Forelimb muscle (tissue), 1 donor: ENCODE results near the gene RBPMS2. TPM values are rescaled to one million over a fixed set of nuclear protein-coding genes. Genes with fewer than 3 reads are reported as not detected.
A peak's percentile ranks its signal among the peaks of the same experiment; 100 is the strongest.

Experiments used
- DNase-seq: peaks from one replicate; pipeline ENCODE4 v3.0.0-alpha.2; 2013; ENCODE audit warnings: low read depth
- polyA plus RNA-seq: library from polyadenylated mRNA; unstranded; fragments of 120-200 nt; gene quantifications from one replicate; pipeline ENCODE4 v1.2.1, GENCODE V29; 2013; ENCODE audit not compliant: insufficient read length

Gene RBPMS2
- polyA plus RNA-seq, 1 donor, result 4.1 TPM

DNA sequence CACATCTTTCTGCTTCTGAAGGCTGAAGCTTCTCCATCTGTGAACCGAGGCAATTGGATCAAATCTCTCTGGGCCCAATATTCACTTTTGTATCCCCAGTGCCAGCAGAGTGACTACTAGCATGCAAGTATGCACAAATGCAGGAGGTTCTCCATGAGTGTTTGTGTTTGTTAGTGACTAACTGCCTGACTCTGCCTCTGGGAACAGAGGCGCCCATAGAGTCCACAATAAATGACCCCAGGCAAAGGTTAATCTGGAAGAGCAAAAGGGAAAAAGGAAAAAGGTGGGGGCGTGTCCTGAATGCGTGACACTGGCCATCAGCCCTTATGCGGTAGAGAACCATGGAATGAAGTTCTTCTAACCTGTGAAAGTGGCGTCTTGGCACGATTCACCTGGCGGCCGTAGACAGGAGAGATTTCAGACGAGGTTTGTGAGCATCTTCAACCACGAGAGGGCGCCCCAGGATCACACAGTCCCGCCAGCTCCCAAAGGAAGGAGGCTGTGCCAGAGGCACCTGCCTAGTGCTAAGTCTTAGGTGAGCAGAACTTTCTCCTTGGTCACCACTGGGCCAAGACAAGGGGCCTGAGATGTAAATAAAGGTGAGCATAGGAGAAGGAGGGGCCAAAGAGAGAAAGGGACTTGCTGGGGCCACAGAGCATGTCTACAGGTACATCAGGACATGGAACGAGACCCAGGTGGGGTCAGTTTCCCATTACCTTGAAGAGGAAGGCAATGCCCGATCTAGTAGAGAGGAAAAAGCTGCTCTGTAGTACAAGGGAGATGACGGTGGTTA lies 44.2 kb downstream of the RBPMS2 start:
- no peak for DNase-seq

DNA sequence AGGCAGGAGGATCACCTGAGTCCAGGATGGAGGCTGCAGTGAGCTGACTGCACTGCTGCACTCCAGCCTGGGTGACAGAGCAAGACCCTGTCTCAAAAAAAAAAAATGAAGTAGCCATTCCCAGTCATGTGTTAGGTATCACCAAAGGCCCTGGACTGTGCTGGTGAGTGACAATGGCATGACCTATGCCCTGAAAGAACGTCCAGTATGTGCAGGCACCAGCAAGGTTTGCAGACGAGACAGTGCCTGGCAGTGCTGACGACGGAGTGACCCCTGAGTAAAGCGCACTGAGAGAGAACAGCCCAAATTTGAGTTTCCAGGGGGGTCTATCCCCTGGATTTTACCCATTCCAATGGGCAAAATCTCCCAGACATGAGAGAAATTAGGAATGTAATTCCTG lies 45.2 kb downstream of the RBPMS2 start:
- no peak for DNase-seq

DNA sequence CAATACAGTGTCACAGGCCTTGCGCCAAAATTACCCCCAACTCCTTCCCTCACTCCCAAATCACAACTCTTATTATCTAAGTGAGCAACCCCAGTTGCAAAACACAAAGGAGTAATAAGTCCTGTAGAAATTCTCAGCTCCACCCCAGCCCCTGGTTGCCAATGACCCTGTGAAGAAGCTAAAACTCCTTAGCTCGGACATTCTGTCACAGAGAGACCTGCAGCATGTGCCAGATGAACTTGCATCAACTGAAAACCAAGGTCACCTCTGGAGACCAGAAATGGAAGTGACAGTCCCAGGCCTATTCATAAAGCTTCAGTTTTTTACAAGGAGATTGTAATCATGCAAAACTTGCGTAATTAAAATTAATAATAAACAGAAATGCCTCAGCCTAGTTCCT lies 55.2 kb downstream of the RBPMS2 start:
- DNase-seq, result no peak

DNA sequence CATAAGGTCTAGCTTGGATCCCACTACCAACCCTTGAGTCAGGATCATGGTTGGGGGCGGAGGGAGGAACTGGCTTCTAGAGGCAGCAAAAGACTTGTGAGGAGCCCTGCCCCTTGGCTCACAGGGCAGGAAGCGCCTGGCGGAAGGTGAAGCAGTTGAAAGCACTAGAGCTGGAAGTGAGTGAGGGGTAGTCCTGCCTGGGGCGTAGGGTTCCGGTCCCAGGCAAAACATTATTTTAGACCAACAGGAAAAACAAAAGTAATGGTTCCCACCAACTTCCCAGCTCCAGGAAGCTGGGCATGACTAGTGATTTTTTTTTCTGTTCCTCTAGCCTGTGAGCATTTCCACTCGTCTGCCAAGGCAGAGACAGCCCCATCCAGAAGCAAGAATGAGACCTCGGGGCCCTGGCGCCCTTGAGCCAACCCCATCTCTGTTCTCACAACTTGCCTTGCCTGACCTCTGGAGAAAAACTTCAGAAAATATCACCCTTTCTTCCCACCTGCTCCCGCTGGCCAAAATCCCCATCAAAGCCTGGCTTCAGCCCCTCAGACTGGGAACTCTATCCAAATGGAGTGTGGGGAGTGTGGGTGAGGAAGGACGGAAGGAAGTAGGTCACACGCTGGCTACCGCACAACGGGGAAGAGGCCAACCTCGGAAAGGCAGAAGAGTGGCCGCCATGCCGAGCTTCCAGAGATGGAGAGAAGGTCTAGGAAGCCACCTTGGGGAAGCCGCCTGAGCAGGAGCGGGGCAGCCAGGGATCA lies 57.5 kb downstream of the RBPMS2 start:
- no peak for DNase-seq

DNA sequence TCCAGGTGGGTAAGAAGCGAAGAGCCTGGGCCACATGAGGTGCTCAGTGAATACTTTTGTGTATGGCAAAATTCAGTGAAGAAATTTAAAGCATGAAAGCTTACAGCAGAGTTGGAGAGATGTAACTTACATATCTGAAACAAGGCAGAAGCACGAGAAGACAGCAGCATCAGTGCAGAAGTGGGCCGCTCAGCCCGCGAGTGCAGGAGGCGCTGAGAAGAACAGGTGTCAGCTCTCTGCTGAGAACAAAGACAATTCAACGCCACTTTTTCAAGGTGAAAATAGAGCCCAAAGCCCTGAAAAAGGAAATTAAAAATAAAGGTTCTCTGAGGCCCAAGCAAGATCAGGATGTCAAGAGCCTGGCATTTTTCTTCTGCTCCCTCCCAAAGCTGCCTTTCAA lies 58.3 kb downstream of the RBPMS2 start:
- DNase-seq, result no peak

DNA sequence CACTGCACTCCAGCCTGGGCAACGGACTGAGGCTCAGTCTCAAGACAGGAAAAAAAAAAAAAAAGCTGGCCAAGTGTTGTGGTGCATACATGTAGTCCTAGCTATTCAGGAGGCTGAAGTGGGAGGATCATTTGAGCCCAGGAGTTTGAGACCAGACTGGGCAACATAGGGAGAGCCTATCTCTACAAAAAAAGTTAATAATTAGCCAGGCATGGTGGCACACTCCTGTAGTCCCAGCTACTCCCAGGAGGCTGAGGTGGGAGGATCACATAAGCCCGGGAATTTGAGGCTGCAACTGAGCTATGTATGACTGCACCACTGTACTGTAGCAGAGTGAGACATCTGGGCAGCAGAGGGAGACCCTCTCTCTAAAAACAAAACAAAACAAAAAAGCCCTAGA lies 58.9 kb downstream of the RBPMS2 start:
- DNase-seq, result no peak

DNA sequence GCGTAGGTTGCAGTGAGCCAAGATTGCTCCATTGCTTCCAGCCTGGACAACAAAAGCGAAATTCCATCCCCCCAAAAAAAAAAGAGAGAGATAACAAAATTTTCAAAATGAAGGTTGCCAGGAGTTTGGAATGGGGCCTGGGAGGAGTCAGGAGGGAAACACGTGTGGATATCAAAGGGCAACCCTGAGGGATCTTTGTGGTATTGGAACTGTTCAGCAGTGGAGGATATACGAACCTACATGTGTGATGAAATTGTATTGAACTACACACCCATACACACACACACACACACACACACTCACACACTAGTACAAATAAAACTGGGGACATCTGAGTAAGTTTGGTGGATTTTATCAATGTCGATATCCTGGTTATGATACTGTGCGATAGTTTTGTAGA lies 61.8 kb downstream of the RBPMS2 start:
- no peak for DNase-seq

DNA sequence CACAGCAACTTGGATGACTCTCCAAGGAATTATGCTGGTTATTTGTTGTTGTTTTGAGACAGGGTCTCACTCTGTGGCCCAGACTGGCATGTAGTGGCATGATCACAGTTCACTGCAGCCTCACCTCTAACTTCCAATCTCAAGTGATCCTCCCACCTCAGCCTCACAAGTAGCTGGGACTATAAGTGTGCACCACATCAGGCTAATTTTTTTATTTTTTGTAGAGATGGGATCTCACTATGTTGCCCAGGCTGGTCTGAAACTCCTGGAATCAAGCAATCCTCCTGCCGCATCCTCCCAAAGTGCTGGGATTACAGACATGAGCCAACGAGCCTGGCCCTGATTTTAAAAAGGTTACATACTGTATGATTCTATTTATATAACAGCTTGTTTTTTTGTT lies 63.0 kb downstream of the RBPMS2 start:
- DNase-seq, result no peak

DNA sequence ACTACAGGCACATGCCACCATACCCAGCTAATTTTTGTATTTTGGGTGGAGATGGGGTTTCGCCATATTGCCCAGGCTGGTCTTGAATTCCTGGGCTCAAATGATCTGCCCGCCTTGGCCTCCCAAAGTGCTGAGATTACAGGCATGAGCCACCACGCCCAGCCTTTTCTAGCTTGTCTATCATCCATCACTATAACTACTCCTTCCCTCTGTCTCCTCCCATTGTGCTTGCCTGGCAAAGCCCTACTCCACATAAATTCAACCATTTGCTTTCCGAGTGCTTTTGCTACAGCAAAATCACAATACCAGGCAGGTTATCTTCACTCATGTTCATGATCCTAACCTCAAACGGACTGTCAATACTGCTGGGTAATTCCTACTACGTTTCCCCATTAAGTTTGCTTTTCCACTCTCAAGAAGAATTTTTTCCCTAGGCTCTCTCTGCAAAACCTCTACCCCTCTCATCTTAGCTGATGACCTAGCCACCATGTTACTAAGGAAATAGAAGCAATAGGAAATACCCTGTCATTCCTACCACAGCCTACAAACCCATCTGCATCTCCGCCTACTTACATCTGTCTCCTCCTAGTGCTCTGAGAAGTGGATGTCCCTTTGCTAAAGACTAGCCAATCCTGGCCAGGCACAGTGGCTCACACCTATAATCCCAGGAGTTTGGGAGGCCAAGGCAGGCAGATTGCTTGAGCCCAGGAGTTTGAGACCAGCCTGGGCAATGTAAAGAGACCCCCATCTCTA lies 64.5 kb downstream of the RBPMS2 start:
- DNase-seq, result no peak

DNA sequence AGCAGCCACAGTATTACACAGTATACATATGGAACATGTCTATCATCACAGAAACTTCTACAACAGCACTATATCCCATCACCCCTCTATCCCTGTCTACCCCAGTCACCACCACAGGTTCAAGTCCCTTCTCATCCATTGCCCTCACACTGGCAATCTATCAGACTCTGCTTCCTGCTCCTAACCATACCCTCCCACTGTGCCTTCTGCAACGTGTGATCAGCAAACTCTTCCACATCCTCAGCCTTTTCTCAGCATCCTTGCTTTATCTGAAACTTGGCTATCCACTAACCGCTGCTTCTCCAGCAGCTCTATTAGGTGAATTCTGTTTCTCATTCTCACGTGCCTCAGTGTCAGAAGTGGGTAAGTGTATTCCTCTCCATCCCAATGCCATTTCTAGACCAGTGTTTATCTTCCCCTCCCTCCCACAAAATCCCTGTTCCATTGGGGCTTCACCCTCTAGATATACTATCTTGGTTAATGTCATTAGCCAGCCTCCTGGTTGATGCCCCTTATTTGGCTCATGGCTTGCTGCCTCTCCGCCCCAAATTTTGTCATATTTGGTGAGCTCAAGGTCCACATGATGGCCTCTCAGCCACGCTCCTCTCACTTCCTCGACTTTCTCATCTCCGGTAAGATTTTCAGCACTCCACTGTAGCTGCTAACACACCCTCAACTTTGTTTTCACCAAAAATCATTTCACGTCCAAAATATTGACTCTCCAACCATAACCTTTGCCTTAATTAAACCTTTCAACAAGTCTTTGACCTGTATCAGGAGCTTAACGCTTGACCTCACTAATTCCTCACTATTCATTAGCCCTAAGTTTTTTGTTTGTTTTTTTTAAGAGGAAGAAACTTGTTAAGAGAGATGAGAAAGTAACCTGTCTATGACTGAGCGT lies 69.1 kb downstream of the RBPMS2 start:
- no peak for DNase-seq

DNA sequence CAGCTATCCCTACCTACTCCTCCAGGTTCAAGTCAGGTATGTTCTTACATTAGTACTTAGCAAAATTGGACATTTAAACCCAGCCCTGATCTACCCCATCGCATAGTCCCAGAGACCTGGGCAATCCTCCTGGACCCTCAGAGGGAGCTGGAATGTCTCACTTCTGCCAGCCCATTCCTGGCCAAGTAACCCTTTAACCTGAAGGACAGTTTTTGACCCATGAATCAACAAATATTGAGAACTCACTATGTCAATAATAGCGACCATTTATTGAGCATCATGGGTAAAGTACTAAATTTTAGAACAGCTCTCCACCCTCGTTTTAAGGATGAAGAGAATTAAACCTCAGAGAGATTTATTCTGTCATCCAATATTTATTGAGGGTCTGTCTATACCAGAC lies 70.4 kb downstream of the RBPMS2 start:
- no peak for DNase-seq

DNA sequence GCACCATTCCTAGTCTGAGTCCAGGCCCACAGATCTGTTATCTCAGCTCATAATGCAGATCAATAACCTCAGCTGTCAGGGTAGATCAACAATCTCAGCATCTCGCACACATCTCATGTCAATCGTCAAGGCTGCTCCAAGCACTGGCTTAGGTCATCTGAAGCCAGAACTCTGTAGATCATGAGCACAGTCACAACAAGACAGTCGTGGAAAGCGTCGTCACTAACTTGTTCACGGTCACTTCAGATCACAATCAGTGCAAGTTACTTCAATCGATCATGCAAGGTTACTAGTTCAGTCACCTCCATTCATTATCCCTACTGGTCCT lies 71.8 kb downstream of the RBPMS2 start:
- DNase-seq, result no peak

DNA sequence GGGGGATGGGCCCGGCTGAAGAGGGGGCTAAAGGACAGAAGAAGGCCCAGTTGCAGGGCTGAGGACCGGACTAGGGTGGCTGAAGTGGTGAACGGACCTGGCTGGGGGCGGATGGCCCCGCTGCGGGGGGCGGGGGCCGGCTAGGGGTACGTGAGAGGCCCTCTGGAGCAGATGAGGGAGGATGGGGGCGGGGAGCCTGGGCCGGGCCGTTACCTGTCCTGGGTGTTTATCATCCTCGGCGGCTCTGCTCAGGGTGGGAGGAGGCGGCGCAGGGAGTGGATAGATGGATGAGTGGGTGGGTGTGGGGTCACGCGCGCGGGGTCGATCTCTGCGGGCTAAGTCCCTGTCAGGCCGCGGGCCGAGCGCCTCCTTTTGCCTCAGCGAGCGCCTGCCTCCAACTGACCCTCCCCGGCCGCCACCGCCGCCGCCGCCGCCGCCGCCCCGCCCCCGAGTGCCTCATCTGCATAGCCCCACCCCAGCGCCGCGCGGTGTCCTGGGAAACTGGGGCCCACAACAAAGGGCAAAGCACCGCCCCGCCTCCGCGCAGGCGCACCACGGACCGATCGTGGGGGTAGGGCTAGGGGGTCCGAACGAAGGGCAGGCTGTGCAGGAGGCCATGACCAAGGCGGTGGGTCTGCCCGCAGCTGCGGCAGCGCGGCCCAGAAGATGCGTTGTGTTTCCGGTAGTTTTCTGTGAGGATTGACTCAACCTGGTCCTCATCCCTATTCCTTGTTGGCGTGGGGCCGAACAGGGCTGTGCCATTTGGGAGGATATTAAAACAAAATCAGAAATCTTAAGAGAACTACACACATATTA lies 72.4 kb downstream of the RBPMS2 start:
- peak; percentile 76 for DNase-seq

DNA sequence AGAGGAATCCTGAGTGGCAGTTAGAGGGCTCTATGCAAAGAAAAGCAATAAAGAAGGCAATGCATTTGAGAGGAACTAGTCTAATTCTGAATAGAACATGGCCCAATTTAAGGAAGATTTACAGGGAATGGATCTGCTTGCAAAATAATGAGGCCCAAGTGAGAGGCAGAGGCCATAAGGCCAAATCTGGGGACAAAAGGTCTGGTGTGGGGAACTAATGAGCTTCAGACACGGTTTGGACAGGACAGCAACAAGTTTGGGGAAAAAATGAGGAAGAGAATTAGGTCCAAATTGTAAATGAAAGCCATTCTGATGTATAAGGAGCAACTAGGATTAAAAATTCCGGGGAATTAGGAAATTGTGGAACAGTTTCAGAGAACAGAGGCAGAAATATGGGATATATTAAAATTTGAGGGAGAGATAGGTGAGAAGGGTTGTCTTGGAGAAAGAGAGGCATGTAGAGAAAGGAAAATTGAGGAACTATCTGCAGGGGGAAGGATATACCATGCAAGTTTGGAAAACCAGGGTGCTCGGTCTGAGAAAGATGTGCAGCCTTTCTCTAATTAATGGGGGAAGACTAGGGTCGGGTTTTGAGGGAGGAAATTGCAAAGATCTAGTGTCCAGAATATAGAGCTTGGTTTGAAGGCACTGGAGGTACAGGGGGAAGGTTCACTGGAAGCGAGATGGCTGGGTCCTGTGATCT lies 73.8 kb downstream of the RBPMS2 start:
- DNase-seq, result no peak

DNA sequence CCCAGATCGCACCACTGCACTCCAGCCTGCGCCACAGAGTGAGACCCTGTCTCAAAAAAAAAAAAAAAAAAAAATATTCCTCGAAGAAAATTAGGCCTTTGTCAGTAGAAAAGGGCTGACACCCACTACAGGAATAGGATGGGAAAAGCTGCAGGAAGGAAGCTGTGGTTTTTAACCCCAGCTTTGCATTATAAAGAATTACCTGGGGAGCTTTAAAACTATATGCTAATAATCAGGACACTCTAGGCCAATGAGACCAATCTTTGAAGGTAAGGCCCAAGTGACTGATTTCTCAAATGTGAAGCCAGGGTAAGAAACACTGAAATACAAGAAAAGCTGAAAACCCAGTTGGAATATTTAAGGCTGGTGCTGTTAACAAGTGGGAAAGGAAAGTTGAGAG lies 74.3 kb downstream of the RBPMS2 start:
- no peak for DNase-seq

DNA sequence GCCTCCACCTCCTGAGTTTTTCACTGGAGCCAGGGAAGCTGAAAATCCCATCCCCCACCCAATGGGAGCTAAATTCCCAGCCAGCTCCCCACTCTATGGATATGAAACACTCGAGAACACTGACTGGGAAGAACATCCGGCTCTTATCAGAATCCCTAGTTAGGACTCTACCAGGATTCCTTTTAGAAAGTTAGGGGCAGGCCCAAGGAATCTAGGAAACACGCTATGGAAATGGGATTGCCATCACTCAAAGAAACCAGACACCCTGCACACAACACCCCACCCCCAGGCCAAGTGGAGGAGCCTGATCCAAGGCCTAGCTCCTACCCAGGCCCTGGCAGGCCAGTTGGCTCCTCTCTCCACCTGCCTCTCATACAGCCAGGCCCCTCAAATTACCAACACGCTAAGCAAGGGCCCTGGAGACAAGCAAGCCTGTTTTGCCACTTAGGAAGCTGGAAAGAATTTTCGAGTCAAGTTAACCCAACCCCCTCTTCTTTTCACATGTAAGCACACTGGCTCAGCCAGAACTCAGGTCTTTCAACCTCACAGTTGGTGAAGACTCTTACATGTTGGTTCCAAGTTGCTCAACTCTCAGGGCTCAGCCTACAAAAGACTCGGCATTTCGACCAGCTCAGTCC lies 75.5 kb downstream of the RBPMS2 start:
- DNase-seq, result no peak

DNA sequence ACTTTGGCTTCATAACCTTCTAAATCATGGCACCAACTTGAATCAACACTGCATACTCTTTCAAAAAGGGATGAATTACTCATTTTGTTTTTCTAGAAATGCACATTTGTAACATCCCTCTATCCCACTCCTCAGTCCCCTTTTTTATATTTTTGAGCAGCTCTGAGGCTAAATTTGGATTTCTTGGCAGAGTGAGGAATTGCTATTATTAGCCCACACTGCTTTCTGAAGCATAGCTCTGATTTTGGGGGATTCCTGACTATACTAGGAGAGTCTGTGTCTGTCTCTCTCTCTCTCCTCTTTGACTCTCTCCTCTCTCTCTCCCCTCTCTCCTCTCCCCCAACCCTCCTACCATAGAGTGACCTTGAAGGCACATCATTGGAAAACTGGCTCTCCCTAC lies 76.6 kb downstream of the RBPMS2 start:
- DNase-seq, result no peak

DNA sequence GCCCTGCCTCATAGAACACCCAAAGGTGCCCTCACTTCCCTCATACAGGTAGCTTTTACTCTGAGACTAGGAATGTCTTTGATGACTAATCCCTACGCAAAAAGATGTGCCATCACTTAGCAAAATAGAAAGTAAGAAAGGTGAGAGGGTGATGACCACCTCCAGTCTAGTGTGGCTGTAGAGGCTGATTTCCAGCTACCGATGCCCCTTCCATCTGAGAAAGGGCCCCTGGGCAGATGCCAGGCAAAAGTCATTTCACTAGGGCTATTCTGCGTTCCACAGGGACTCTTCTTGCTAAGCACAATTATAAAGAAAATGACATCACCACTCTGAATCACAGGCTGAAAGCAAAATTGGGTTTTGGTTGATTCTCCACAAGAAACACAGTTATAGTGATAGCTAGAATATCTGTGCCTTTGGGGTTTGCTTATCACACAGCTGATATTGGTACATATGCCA lies 77.4 kb downstream of the RBPMS2 start:
- DNase-seq, result no peak

DNA sequence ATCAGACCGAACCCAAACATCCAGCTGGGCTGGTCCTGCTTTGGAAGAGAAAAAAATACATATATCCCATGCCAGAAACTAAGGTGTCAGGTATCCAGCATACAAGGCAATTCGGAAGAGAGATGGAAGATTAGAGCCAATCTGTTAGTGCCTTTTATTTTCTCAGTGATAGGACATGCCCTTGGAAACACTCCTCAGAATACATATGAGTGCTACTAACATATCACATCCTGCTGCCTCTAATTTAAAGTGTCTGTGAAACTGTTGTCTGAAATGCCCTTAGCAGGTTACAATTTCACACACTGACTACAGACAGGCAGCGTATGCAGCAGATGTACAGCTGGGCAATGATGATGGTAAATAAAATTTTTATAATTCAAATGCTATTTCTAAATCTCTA lies 78.9 kb downstream of the RBPMS2 start:
- no peak for DNase-seq

DNA sequence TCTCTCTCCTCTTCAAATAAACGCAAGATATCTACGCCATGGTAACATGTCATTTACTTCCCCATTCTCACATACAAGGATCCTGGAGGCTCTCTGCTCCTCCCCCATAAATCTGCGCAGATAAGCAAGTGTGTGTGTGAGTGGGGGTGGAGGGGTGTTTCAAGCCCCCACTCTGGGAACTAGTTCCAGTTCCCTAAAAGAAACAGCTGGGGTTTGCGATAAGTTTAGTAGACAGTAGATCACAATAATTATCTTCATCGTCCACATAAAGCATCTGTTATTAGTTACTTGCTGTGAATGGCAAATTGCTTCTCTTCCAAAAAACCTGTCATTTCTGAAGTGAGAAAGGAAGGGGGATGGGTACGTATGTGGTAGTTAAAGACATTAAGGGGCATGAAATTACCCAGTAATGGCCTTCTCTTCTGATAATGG lies 79.8 kb downstream of the RBPMS2 start:
- DNase-seq, result no peak
